Activated CD4-positive, alpha-beta T cell treated with anti-CD3 and anti-CD28 coated beads for 1 hour (primary cell): Measurements from ENCODE around the gene RALGPS1.

Experiments used
- DNase-seq: peaks from one replicate; pipeline ENCODE4 v3.0.0-alpha.2; 2020

RALGPS1 gene

DNA sequence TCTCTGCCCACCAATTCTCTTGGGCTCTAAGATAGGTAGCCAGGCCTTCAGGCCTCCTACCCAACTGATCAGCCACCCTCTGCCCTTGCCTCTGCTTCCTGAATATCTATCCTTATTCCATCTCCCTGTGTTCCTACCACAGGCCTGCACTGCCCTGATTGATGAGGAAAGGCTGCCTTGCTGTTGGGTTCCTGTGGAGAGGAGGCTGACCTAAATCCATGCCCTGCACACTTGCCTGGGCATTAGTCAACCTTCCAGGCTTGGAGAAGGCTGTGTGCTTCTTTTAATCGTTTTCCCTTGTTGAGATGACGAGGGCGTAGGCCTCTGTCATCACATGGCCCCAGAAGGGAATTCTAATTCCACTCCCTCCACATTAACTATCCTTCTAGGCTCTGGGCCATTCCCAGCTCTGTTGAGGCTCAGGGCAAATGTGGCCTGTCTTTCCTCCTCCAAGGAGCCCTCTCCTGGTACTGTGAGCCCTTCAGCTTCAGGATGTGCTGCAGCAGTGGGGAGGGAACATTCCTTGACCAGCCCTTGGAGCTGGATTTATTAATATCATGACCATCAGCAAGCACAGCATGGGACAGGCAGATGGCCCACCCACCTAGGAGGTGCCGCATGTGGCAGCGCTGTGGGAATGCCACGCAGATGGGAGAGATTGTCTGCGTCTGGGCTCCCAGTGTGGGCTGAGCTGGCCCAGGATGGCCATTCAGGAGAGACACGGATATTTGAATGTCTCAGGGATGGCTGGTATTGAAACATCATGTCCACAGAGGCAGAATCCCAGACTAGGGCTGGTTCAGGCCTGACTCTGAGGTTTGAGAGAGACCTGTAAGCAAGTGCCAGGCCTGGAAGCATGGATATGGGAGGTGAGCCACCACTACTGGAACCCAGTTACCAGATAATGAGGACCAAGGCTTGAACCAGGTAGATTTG, 166.9 kb downstream of the RALGPS1 start:
- no peak for DNase-seq

DNA sequence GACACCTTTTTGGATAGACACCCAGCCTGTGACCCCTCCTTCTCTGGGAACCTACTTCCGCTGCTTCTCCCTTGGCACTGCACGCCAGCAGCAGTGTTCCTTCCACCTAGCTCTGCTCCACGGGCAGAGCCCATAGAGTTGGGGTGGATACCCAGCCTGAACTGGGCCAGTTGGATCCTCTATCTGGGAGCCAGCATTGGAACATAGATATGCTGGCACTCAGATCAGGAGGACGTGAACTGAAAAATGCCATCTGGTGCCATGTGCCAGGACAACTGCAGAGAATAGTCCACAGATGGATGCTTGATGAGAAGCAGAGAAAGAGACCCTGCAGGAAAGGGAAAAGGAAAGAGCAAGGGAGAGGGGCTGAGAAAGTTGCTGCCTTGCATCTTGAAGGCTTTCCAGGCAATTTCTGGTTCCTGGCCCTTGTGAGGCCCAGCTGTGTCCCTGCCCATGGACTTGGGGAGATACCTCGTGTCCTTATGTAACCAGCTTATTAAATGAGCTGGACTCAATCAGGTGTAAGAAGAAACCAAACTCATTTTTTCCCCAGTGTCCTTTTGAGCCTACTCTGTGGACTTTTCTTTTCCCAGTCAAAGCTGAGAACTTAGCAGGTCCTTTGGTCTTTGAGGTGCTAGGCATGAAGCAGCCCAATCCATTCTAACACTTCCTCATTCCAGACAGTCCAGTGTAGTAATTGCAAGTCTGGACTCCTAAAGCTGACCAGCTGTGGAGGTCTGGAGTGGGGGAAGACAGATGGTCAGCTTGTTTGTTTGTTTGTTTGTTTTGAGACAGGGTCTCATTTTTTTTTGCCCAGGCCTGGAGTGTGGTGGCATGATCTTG, 168.8 kb downstream of the RALGPS1 start:
- no peak for DNase-seq

DNA sequence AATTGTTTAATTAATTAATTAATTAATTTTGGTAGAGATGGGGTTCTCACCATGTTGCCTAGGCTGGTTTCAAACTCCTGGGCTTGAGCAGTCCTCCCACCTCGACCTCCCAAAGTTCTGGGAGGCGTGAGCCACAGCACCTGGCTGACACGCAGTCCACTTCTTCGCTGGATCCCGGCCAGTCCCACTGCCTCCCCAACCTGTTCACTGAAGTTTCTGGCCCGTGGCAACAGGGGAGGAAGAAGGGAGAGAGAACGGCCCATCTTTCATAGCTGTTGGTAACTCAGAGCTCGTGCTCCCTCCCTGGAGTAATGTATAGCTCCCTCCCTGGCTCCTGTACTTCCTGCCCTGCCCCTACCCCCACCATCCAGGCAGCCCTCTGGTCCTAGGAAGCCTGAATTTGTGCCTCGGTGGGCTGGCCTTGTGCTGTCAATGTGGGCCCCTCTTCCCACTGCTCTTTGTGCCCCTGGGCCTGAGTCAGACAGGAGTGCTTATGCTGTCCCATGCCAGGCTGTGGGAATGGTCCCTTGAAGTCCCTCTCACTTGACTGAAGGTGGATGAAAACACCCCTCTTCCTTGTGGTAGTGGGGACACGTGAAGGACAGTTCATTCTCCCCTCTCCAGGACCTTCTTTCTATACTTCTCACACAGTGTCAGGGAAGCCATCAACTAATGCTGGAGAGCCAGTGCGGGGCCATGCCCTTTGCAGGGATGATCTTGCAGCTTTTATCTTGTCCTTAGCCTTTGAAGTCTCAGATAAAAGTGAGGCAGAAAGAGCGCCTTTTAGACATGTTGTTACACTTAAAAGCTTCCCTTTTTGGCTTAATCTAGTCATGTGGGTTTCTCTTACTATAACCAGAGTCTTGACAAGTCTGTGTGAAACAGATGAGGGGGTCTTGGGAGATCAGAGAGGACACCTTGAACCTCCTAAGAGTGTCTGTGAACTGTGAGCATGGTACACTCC, 169.8 kb downstream of the RALGPS1 start:
- DNase-seq: no peak

DNA sequence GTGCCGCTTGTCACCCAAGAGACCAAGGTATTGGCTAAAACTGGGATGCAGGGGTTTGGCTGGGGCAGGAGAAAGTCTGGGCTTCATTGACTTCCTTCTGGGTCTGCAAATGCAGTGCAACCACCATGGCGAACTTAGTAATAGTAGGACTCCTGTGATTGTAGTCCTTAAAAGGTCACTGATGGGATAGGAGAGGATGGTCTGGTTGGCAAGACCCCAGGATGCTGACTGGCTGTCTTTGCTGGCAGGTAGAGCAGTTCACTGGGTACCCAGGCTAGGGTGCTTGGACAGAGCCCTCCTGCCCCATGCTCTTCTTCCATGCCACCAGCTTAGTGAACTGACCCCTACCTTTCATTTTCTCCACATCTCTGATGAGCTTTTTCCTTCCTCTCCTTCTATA, 170.6 kb downstream of the RALGPS1 start:
- no peak for DNase-seq

DNA sequence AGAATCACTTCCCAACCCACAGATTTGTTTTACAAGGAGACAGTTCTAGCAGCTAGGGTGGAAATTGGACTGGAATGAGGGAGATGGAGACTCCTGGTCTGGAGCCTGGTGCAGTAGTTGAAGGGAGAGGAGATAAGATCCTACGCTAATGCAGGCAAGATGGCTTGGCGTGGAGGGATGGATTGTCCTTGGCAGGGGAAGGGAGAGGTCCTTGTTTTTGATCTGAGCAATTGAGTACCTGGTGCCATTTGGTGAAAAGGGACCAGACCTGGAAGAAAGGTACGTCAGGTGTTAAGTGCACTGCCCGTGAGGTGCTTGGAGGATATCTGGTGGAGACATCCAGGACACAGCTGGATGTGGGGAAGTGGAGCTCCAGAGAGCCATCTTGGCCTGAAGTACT, 172.2 kb downstream of the RALGPS1 start:
- DNase-seq: no peak

DNA sequence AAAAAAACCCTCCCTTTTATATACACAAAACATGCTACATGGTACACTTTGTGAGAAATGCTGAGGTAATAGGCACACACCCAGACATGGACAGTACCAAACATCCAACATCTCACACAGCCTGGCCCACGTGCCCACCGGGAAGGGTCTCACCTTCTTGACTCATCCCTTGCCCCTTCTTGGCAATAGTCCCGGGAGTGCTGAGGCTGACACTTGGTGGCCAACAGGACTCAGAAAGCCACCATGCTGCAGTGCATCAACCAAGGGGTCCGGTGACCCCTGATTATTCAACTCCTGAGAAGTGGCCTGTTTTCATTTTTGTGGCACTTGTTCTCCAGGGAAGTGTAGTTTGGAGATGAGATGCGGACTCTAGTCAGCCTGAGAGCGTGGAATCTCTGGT, 172.8 kb downstream of the RALGPS1 start:
- DNase-seq: no peak

DNA sequence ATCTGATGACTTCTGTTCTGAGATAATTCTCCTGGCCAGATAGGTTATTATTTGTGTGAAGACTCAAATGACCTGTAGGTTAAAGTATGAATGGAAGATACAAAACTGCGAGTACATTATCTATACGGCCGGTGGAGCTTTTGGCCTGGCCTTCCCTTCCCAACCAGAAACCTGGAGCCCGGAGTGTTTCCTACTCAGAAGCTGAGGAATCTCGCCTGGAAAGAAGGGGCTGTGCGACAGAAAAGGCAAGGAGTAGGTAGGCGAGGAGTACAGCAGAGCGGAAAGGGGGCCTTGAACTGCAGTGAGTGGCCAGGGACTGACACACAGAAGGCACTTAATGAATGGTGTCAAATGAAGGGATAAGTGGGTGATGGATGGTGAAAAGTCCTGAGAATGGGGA, 173.3 kb downstream of the RALGPS1 start:
- no peak for DNase-seq

DNA sequence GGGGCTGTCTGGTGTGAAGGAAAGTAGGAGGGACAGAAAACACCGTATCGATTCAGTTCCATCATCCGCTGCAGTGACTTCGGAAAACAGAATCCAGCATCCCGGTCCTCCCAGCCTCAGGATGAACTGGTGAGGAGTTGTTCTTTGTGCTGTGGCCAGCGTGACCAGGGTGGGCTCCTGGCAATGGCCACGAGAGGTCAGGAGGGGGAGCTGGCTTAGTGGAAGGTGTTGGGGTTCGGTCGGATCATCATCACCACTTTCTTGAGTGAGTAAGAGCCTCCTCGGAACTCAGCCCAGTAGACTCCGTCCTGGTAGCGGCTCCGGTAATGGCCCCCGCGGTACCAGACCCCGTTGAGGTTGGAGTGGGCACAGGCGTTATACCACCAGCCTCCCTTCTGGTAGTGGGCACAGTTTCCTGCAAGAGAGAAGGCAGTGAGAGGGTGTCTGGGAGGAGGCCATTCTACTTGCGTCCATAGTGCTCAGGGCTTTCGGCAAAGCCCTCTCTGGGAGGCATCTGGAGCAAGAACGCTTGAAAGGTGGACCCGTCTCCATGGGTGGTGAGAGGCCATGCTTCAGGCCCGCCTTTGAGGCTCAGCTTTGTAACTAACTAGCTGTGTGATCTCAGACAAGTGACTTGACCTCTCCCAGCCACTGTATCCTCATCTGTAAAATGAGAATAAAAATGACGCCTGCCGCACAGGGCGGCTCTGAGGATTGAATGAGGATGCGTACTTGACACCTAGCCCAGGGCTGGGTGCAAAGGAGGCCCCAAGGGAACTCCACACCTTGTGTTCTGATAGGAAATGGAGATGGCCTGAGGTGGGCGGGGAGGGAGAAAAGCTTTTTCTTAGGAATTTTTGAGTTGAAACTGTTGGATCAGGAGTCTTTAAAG, 174.4 kb downstream of the RALGPS1 start:
- no peak for DNase-seq

DNA sequence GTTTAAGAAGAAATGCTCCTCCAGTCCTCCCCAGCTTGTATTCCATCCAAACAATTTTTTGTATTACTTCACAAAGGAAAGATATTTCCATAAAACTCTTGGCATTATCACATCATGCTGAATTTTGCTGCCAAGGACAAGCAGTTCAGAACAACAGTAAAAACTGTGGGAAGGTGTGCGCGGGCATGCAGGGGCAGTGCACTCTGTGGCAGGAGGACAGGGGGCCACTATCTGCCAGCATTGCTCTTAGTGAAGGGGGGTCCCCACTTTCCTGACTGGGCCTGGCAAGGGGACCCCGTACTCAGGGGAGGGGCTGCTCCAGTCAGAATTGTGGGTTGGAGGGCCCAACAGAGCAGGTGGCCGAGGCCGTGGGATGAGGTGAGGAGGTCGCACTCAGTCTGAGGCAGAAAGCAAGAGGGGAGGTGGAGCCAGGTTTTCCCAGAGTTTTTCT, 175.1 kb downstream of the RALGPS1 start:
- DNase-seq: no peak

DNA sequence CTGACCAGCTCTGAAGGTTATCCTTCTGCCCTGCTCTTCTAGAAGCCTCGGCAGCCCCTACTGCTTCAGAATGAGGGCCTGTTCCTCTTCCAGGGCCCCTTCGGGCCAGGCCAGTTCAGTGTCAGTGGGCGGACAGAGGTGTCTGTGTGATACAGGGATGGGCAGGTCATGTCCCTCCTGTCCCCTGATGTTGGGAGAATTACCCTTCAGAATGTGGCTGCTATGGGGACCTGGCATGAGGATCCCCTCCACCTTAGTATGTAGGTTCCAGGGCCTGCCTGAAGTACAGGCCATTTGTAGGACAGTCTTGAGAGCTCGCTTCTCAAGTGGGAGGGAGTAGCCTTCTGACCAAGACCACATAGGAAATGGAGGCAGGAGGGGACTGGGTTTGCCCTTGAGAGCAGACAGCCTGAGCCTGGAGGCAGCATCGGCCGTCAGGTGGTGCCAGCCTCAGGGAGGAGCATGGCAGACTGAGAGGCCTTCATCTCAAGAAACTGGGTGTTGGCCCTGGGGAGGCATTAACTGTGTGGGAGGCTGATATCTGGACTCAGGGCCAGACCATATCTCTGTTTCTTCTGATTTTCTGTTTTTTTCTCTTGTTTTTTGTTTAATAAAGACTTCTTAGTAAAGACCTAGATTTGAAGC, 175.9 kb downstream of the RALGPS1 start:
- DNase-seq: no peak

DNA sequence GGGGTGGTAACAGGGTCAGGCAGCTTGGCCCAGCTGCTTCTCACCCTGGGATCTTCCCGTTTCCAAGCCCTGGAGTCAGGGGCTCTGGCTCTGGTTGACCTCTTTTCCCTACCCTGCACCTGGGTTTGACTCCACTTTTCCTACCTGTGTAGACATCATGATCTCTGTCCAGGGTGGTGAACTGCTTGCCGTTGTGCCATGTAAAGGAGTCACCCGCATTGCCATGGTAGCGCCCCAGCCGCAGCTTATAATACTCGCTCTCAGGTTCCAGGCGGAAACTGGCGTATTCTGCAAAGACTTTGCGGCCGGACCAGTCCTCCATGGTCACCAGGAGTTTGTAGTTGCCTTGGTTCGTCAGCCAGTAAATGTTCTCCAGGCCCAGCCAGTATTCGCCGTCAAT, 176.9 kb downstream of the RALGPS1 start:
- DNase-seq: no peak

DNA sequence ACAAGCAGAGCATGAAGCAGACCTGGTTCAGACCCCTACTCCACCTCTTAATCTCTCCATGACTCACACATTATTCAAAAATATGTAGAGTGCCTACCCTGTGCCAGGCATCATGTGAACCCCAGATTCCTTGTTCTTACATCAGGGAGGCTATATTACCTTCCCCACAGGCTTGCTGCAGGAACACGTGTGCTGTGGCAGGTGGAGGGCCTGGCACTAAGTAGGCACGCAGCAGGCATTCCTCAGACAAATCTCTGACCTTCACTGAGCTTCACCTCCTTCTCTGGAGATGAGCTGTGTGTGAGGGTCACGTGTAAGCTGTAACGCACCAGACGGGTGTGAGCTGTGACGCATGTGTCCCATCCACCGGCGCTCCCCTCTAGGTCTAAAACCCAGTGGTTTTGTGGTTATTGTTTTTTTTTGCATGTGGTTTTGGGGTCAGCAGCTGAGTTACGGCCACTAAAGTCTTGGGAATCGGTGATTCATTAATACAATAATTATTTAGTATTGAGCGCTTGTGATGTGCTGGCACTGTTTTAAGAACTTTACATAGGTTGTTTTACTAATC, 177.5 kb downstream of the RALGPS1 start:
- no peak for DNase-seq

DNA sequence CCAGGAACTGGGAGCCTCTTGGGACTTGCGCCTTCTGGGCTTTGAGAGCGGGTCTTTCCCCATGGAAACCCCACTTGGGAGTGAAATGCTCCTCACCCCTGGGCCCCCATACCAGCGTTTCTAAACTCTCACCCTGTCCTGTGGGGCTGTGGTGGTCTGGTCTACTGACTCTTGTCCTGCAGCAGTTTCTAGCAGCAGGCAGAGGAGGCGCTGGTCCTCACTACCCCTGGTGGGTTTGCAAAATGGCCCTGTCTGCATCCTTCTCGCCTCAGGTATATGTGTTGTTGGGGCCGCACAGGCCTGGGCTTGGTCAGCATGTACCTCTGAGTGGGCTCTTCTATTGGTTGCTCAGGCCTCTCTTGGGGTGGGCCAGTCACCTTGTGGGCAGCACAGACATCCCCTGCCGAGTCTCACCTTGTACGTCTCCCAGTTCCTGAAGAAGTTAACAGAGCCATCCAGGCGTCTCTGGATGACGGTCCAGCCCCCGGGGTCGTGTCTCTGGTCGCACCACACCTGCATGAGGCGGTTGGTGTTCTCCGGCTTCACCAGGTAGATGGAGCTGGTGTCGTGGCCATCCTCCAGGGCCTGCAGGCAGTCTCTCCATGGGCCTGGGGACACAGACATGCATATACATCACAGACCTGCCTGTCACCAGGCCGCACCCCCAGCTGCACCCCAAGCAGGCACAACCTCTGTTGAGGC, 178.9 kb downstream of the RALGPS1 start:
- DNase-seq: no peak

DNA sequence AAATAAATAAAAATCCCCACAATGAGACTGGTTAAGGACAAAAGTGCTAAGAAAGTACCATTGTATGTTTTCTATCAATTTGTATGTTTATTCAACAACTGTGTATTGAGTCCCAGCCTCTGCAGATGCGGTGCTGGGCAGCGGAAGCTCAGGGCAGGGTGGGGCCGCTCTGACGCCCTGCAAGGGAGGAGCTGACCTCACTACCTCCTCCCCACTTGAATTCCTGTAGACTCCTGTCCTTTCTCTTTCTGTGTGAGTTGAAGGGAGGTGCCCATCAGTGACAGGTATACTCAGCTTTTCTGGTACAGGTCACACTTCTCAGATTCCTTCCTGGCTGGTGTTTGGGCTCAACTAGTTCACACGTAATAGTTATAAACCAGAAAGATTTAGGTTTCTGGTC, 180.8 kb downstream of the RALGPS1 start:
- no peak for DNase-seq

DNA sequence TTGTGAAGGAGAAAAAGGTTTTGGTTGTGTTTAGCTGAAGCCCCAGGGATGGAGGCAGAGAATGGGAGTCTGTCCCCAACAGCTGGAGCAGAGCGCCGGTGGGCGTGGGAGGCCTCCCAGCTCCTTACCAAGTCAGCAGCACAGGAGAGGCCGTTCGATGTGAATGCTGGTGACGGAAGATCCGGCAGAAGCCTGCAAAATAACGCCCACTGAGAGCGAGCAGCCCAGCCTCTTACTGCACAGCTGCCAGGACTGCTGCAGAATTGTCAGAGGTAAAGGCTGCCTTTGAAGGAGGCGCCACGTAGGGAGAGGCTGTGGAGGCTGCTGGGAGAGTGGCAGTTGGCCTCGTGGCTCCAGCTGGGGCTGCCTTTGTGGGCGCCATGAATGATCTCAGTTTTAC, 181.6 kb downstream of the RALGPS1 start:
- DNase-seq: no peak

DNA sequence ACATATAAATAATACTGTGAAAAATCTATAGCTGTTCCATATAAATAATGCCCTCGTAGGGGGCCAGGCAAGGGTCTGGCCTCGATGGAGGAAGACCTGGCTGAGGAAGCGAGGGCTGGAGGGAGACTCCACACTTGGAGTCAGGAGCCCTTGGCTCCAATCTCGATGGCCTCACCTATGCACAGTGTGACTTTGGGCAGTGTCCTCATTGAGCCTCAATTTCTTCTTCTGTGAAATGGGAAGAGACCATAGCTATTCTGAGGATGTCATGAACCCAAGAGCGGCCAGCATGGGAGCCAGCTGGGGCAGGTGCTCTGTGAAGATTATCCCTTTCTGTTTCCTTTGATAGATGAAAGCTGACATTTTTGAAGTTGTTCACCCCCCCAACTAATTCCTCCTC, 183.1 kb downstream of the RALGPS1 start:
- no peak for DNase-seq

DNA sequence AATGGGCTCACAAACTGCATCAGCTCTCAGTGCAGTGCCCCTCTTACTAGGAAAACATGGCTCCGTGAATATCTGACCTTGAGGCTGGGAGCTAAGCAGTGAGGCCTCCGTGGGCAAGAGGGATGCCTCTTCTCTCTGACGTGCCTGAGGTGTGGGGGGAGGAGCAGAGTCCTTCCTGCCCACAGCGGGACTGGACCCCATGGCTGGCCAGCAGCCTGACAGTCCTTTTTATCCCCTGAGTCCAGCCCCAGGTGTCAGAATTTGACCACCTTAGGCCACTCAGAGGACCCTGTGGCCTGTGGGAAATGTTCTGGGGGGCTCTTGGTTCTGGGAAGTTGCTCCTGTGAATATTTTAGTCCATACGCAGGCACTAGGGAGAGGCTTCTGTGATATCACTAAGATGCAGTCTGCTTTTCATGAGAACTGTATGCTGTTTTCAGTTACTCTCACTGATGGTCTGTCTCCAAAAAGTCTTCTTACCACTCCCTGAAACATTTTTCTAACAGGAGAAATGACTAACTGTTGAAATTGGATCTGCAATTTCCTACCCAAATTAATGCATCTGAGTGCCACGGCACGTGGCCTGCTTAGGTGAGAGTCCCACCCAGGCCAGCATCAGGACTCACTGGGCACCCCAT, 184.5 kb downstream of the RALGPS1 start:
- no peak for DNase-seq

DNA sequence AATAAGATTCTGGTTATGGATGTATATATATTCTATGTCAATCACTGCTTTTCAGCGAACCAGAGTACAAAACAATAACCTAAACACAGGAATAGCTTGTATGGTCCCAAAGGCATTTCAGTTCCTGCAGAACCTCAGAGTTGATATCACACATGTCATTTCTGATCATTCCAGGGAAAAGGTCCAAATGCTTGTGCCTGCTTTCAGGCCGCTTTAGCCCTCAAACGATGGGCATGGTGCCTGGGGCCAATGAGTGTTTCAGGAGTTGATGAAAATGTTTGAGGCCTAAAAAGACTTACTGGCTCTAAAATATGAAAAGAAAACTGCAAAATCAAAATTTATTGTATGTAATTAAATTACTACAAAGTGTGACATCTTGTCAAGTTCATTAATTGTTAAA, 185.1 kb downstream of the RALGPS1 start:
- no peak for DNase-seq

DNA sequence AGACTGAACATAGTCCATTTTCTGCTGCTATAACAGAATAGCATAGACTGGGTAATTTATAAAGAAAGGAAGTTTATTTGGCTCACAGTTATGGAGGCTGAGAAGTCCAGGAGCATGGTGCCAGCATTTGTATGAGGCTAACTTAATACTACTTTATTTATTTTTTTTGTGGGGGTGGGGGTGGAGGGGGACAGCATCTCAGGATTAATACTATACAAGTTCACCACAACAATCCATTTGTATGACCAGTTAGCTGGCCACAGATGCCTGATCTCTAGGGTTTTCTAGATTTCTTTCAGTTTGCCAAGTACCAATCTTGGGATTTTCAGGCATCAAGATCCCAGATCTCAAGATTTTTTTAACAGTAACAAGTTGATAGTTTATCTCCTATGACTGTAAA, 187.6 kb downstream of the RALGPS1 start:
- DNase-seq: no peak

DNA sequence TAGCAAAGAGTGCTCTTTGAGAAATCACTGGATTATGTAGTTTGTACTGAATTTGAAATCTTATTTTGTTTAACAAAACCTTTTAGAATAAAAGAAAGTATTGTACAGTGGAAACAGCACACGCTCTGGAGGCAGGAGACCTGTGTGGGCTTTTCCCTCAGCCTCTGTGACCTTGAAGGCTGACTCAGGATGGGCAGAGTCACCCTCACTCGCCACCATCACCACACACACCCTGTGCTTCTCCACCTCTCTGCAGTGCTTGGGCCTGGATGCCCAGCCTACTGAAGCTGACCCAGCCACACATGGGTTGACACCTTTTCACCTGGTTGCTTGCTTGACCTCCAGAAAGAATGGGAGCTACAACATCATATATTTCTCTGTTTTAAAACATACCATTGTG, 188.2 kb downstream of the RALGPS1 start:
- DNase-seq: no peak
